ENCODE results near the gene ALOX5AP. TPM values are rescaled to one million over a fixed set of nuclear protein-coding genes. Genes with fewer than 3 reads are reported as not detected.
A peak's percentile ranks its signal among the peaks of the same experiment; 100 is the strongest.

ALOX5AP gene
- polyA plus RNA-seq, 3 donors = 84.4 to 269 (median 220) TPM

GRCh38 chr13:30802953-30803478 is 67.7 kb downstream of the ALOX5AP start:
- no peaks in the 10 kb centered on the region for H3K9me3 ChIP-seq (replicated peaks in 1 of 2; ENCODE audit: control insufficient read depth in 1 of 2, insufficient read depth in 1 of 2, low read length in 2 of 2)
- no peaks in the 10 kb centered on the region for H3K79me2 ChIP-seq (ENCODE audit: insufficient read depth, low read length)
- H3K36me3 ChIP-seq (replicated peaks in 1 of 2; ENCODE audit: control insufficient read depth in 1 of 2, insufficient read depth in 2 of 2, low read length in 2 of 2) = no peaks in the 10 kb centered on the region
- Mint-ChIP-seq H3K4me3 (peak overlapping the region; percentile 70 to 87), H3K27me3 (ENCODE audit: low read depth in 3 of 3) (peaks cover 3 to 11% (median 3%) of the 10 kb centered on the region in 3 donors), H3K36me3 (peaks cover 0 to 5% of the 10 kb centered on the region in 2 donors), H3K27ac (peak overlapping the region in 6 of 7 donors; percentile 8 to 81 (median 62)), H3K4me1 (peaks cover 32% of the 10 kb centered on the region), H3K9me3 (no peaks in the 10 kb centered on the region)
- TF ChIP-seq, protein P1, sequence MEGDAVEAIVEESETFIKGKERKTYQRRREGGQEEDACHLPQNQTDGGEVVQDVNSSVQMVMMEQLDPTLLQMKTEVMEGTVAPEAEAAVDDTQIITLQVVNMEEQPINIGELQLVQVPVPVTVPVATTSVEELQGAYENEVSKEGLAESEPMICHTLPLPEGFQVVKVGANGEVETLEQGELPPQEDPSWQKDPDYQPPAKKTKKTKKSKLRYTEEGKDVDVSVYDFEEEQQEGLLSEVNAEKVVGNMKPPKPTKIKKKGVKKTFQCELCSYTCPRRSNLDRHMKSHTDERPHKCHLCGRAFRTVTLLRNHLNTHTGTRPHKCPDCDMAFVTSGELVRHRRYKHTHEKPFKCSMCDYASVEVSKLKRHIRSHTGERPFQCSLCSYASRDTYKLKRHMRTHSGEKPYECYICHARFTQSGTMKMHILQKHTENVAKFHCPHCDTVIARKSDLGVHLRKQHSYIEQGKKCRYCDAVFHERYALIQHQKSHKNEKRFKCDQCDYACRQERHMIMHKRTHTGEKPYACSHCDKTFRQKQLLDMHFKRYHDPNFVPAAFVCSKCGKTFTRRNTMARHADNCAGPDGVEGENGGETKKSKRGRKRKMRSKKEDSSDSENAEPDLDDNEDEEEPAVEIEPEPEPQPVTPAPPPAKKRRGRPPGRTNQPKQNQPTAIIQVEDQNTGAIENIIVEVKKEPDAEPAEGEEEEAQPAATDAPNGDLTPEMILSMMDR (IDR thresholded peaks at IDR 0.05) = peak; percentile 98
- H2AFZ ChIP-seq (ENCODE audit: insufficient read depth, low read depth, low read length, poor library complexity, severe bottlenecking) = peak overlapping the region; percentile 48
- no peaks in the 10 kb centered on the region for H3K27me3 ChIP-seq (ENCODE audit: control insufficient read depth in 2 of 2, insufficient read depth in 2 of 2, low read length in 2 of 2)
- no peaks in the 10 kb centered on the region for H4K20me1 ChIP-seq (ENCODE audit: insufficient read depth, low read length)
- peak; percentile 85 to 88 (median 87) for DNase-seq
- intact Hi-C loops (cut with micrococcal nuclease) = loop anchor here (5.0 to 10.0 kb wide), 6 partner anchors 58 to 186 kb away; partner anchors contain the start of genes ALOX5AP (in 1 of the 2) and USPL1 (in 1 of the 2)
- H3K9ac ChIP-seq (ENCODE audit: insufficient read depth, low read length, poor library complexity, severe bottlenecking) = no peak overlapping the region
- WGBS (ENCODE audit: insufficient coverage) = 22% methylated on average over 30 of the region's 32 CpGs
- peak overlapping the region in 1 of 3 experiments; percentile 60 for H3K4me3 ChIP-seq (replicated peaks in 1 of 3; ENCODE audit: low read depth in 2 of 3, low read length in 3 of 3)
- H3K4me1 ChIP-seq (ENCODE audit: control insufficient read depth in 1 of 2, insufficient read depth in 2 of 2, low read length in 2 of 2) = peaks cover 26 to 29% of the 10 kb centered on the region in 2 donors
- no peak overlapping the region for H3K27ac ChIP-seq (ENCODE audit: low read depth in 1 of 2, low read length in 2 of 2)
- peak overlapping the region; percentile 70 for H3K4me2 ChIP-seq (replicated peaks; ENCODE audit: extremely low read depth, low read length, poor library complexity, severe bottlenecking)

- Mint-ChIP-seq H3K36me3 (peaks cover 0 to 5% of the 10 kb centered on the region in 2 donors), H3K9me3 (no peaks in the 10 kb centered on the region), H3K4me3 (peak overlapping the region in 1 of 2 donors; percentile 87), H3K27me3 (ENCODE audit: low read depth in 3 of 3) (peaks cover 3 to 8% (median 3%) of the 10 kb centered on the region in 3 donors), H3K4me1 (peaks cover 32% of the 10 kb centered on the region), H3K27ac (no peak overlapping the region)
- no peak for DNase-seq
- H3K4me3 ChIP-seq (replicated peaks in 1 of 3; ENCODE audit: low read depth in 2 of 3, low read length in 3 of 3) = no peak overlapping the region
- no peak overlapping the region for H2AFZ ChIP-seq (ENCODE audit: insufficient read depth, low read depth, low read length, poor library complexity, severe bottlenecking)
- no peak overlapping the region for H3K4me2 ChIP-seq (replicated peaks; ENCODE audit: extremely low read depth, low read length, poor library complexity, severe bottlenecking)
- H3K27me3 ChIP-seq (ENCODE audit: control insufficient read depth in 2 of 2, insufficient read depth in 2 of 2, low read length in 2 of 2) = no peaks in the 10 kb centered on the region
- intact Hi-C loops (cut with micrococcal nuclease) = loop anchor here (5.0 to 10.0 kb wide), 6 partner anchors 59 to 186 kb away; partner anchors contain the start of genes ALOX5AP (in 1 of the 2) and USPL1 (in 1 of the 2)
- peaks cover 26 to 29% of the 10 kb centered on the region in 2 donors for H3K4me1 ChIP-seq (ENCODE audit: control insufficient read depth in 1 of 2, insufficient read depth in 2 of 2, low read length in 2 of 2)
- H3K27ac ChIP-seq (ENCODE audit: low read depth in 1 of 2, low read length in 2 of 2) = no peak overlapping the region
- H3K9ac ChIP-seq (ENCODE audit: insufficient read depth, low read length, poor library complexity, severe bottlenecking) = no peak overlapping the region
- H3K36me3 ChIP-seq (replicated peaks in 1 of 2; ENCODE audit: control insufficient read depth in 1 of 2, insufficient read depth in 2 of 2, low read length in 2 of 2) = no peaks in the 10 kb centered on the region
- WGBS (ENCODE audit: insufficient coverage) = 98% methylated on average over 5 of the region's 5 CpGs
- TF ChIP-seq, protein P1 (IDR thresholded peaks at IDR 0.05) = no peak
- H3K9me3 ChIP-seq (replicated peaks in 1 of 2; ENCODE audit: control insufficient read depth in 1 of 2, insufficient read depth in 1 of 2, low read length in 2 of 2) = no peaks in the 10 kb centered on the region
- H4K20me1 ChIP-seq (ENCODE audit: insufficient read depth, low read length) = no peaks in the 10 kb centered on the region
- H3K79me2 ChIP-seq (ENCODE audit: insufficient read depth, low read length) = no peaks in the 10 kb centered on the region
Observed at GRCh38 chr13:30803749-30804148, 68.4 kb downstream of the ALOX5AP start.
